DOHH2 (cell line): ENCODE results near the gene PKP4.

ENCODE experiments used
- H3F3A ChIP-seq: fragments of 200-600 bp; sonication (generic), shearing (Covaris generic); 2 replicates; pipeline ENCODE4 v1.6.0; 2016; ENCODE audit warnings: antibody characterized with exemption, mild to moderate bottlenecking; ENCODE audit not compliant: control insufficient read depth, insufficient read depth
- H3K27ac ChIP-seq: fragments of 200-600 bp; sonication (generic); 2 replicates; pipeline ENCODE4 v1.5.1; 2014; ENCODE audit warnings: low read depth, mild to moderate bottlenecking, low read length, moderate library complexity
- H3K27me3 ChIP-seq: fragments of 200-600 bp; sonication (generic); 2 replicates; pipeline ENCODE4 v1.6.1; 2014; ENCODE audit warnings: mild to moderate bottlenecking, low read length, mixed read lengths; ENCODE audit not compliant: control insufficient read depth
- H3K36me3 ChIP-seq: fragments of 200-600 bp; sonication (generic); 2 replicates; pipeline ENCODE4 v1.6.1; 2014; ENCODE audit warnings: mild to moderate bottlenecking, low read length, moderate library complexity, mixed read lengths; ENCODE audit not compliant: control insufficient read depth
- H3K4me1 ChIP-seq: fragments of 200-600 bp; sonication (generic); 2 replicates; pipeline ENCODE4 v1.6.1; 2014; ENCODE audit warnings: mild to moderate bottlenecking, low read length, mixed read lengths; ENCODE audit not compliant: control insufficient read depth
- H3K4me2 ChIP-seq: fragments of 200-600 bp; sonication (generic); 2 replicates; pipeline ENCODE4 v1.6.0; 2014; ENCODE audit warnings: mild to moderate bottlenecking, low read length, moderate library complexity
- H3K4me3 ChIP-seq: fragments of 200-600 bp; sonication (generic); 2 replicates; pipeline ENCODE4 v1.5.1; 2014; ENCODE audit warnings: mild to moderate bottlenecking, low read length, mixed read lengths
- H3K79me2 ChIP-seq: fragments of 200-600 bp; sonication (generic); 2 replicates; pipeline ENCODE4 v1.6.1; 2014; ENCODE audit warnings: mild to moderate bottlenecking, low read length, mixed read lengths; ENCODE audit not compliant: control insufficient read depth
- H3K9me2 ChIP-seq: fragments of 200-600 bp; sonication (generic); replicated peaks from 2 replicates; pipeline ENCODE4 v1.6.1; 2014; ENCODE audit warnings: mild to moderate bottlenecking, low read length, mixed read lengths; ENCODE audit not compliant: control insufficient read depth
- H3K9me3 ChIP-seq: fragments of 200-600 bp; sonication (generic); 2 replicates; pipeline ENCODE4 v1.6.1; 2014; ENCODE audit warnings: antibody characterized with exemption, low read length, mixed read lengths; ENCODE audit not compliant: control insufficient read depth, insufficient read depth
- H4K20me1 ChIP-seq: fragments of 200-600 bp; sonication (generic); 2 replicates; pipeline ENCODE4 v1.6.0; 2014; ENCODE audit warnings: low read depth, mild to moderate bottlenecking, antibody characterized with exemption, low read length, moderate library complexity; ENCODE audit not compliant: control insufficient read depth, insufficient read depth
- CTCF ChIP-seq: fragments of 200-600 bp; sonication (generic); IDR thresholded peaks from one replicate; pipeline ENCODE4 v1.5.1; 2014; ENCODE audit warnings: antibody characterized with exemption, mild to moderate bottlenecking, low read depth, low read length; ENCODE audit not compliant: poor library complexity, severe bottlenecking
- EZH2phosphoT487 ChIP-seq: fragments of 200-600 bp; sonication (generic); IDR thresholded peaks from 2 replicates; pipeline ENCODE4 v1.6.1; 2017; ENCODE audit warnings: borderline replicate concordance, mild to moderate bottlenecking, antibody characterized with exemption, low read length, moderate library complexity, mixed read lengths

Gene PKP4

DNA sequence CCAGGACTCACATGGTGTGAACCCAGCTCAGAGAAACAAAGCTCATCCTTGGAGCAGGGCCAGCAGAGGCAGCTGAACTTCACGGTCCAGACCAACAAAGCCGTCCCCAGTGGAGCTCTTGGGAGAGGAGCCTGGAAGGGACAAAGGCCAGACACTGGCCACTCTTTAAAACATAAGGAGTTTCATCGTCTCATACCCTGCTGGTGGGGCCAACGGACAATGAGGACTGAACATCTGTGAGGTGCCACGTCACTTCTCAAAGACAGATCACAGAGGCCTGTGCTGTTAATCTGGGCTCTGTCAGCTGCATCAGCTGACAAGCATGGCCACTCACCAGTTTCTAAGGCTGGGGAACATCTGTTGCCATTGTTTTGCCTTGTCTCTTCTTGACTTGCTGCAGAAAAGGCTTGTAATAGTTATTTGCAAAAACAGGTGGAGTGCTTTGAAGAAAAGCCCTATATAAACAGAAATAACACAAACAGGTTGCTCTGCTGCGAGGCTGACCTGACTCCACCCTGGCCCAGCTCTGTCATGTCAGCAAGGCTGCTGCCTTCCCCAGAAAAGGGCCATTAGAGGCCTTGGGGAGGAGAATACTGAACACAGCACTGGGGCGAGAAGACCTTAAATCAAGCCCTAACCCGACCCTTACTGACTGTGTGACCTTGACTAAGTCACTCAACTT is 270.3 kb downstream of the PKP4 start:
- no peaks in the 10 kb centered on the region for H3K27me3 ChIP-seq
- H3F3A ChIP-seq: no peaks in the 10 kb centered on the region
- H3K4me2 ChIP-seq: no peak overlapping the region
- no peak for TF ChIP-seq CTCF
- no peak for TF ChIP-seq EZH2phosphoT487
- no peaks in the 10 kb centered on the region for H4K20me1 ChIP-seq
- H3K4me1 ChIP-seq: no peaks in the 10 kb centered on the region
- no peak overlapping the region for H3K4me3 ChIP-seq
- H3K27ac ChIP-seq: no peak overlapping the region
- no peaks in the 10 kb centered on the region for H3K9me3 ChIP-seq
- no peaks in the 10 kb centered on the region for H3K9me2 ChIP-seq
- H3K36me3 ChIP-seq: no peaks in the 10 kb centered on the region
- H3K79me2 ChIP-seq: no peaks in the 10 kb centered on the region

- no peaks in the 10 kb centered on the region for H3K9me2 ChIP-seq
- no peaks in the 10 kb centered on the region for H3K27me3 ChIP-seq
- H3K4me1 ChIP-seq: no peaks in the 10 kb centered on the region
- no peak overlapping the region for H3K27ac ChIP-seq
- H3F3A ChIP-seq: no peaks in the 10 kb centered on the region
- H3K9me3 ChIP-seq: no peaks in the 10 kb centered on the region
- H3K4me2 ChIP-seq: no peak overlapping the region
- no peaks in the 10 kb centered on the region for H3K79me2 ChIP-seq
- H3K36me3 ChIP-seq: no peaks in the 10 kb centered on the region
- no peak overlapping the region for H3K4me3 ChIP-seq
- H4K20me1 ChIP-seq: no peaks in the 10 kb centered on the region
- TF ChIP-seq EZH2phosphoT487: no peak
- no peak for TF ChIP-seq CTCF
These were observed 271.7 kb downstream of the PKP4 start for GRCh38 chr2:158728422-158728821.

DNA sequence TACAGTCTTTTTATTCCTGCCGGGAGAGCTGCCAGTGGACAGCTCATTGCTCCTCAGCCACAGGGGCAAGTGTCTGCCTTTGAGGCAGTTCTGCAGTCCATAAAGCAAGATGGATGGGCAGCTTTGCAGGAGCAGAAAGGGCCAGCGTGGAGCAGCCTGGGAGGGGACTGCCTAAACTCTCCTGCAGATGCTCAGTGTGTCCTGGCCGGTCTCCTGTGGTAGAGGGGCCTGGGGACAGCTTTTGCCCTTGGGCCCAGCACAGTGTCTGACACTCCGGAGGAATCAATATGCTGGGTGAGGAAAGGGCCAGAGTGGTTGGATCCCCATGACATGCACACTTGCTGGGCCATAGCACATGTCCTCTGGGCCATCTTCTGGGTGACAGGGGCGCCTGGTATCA is 272.7 kb downstream of the PKP4 start:
- no peak overlapping the region for H3K4me3 ChIP-seq

More for the DNA sequence above, 272.7 kb downstream of the PKP4 start:
- H3K36me3 ChIP-seq: no peaks in the 10 kb centered on the region
- no peaks in the 10 kb centered on the region for H3K27me3 ChIP-seq
- no peaks in the 10 kb centered on the region for H3K79me2 ChIP-seq
- no peak for TF ChIP-seq CTCF
- no peak for TF ChIP-seq EZH2phosphoT487
- no peaks in the 10 kb centered on the region for H3K9me3 ChIP-seq
- H3K9me2 ChIP-seq: no peaks in the 10 kb centered on the region
- H3K4me1 ChIP-seq: no peaks in the 10 kb centered on the region
- no peaks in the 10 kb centered on the region for H4K20me1 ChIP-seq
- no peak overlapping the region for H3K27ac ChIP-seq
- no peak overlapping the region for H3K4me2 ChIP-seq
- H3F3A ChIP-seq: no peaks in the 10 kb centered on the region
